ENCODE results near the gene RBM34. TPM values are rescaled to one million over a fixed set of nuclear protein-coding genes. Genes with fewer than 3 reads are reported as not detected.

Gene RBM34
- total RNA-seq, 1 experiment from 2014 or later = 106 TPM

GRCh38 chr1:235131961-235132360, 29.1 kb downstream of the RBM34 start:
- H4K20me1 ChIP-seq (ENCODE audit: insufficient read depth) = peaks cover 9% of the 10 kb centered on the region

GRCh38 chr1:235130766-235131270, 30.2 kb downstream of the RBM34 start:
- BruUV-seq (replicated peaks) = no TSS peak
- ChIA-PET POLR2A (ENCODE audit: unreplicated experiment) (interaction anchor here (0.6 kb wide), 2 partner anchors 273 to 651 kb away, joined by 6 to 10 read pairs; no protein-coding TSS in a partner anchor), CTCF (no interaction called here)
- DNase-seq = no peak
- Histone ChIP-seq H2AFZ (no peak overlapping the region), H3F3A (ENCODE audit: insufficient read depth, low read depth) (peaks cover 41% of the 10 kb centered on the region), H3K79me2 (ENCODE audit: low read depth) (peaks cover 28% of the 10 kb centered on the region), H3K9me3 (ENCODE audit: insufficient read depth, low read depth) (no peaks in the 10 kb centered on the region), H3K4me1 (replicated peaks; ENCODE audit: insufficient read depth) (peaks cover 25% of the 10 kb centered on the region), H3K27ac (no peak overlapping the region; the same call in 1 of the 2 replicates), H3K4me2 (no peak overlapping the region), H3K27me3 (ENCODE audit: insufficient read depth, low read depth) (no peaks in the 10 kb centered on the region), H4K20me1 (ENCODE audit: insufficient read depth) (peaks cover 21% of the 10 kb centered on the region), H3K36me3 (ENCODE audit: low read depth) (peaks cover 18% of the 10 kb centered on the region), H3K9me2 (ENCODE audit: insufficient read depth) (no peaks in the 10 kb centered on the region), H3K4me3 (no peak overlapping the region)
- intact Hi-C loops (cut with micrococcal nuclease; ENCODE audit: unreplicated experiment) = no loop called here
- TF ChIP-seq CTCF (conservative IDR thresholded peaks at IDR 0.05) (no peak), EZH2 (IDR thresholded peaks at IDR 0.05; ENCODE audit: low read depth) (no peak)

More at GRCh38 chr1:235131961-235132360, 29.1 kb downstream of the RBM34 start:
- Histone ChIP-seq H3F3A (ENCODE audit: insufficient read depth, low read depth) (peaks cover 35% of the 10 kb centered on the region), H3K79me2 (ENCODE audit: low read depth) (peaks cover 17% of the 10 kb centered on the region), H3K27me3 (ENCODE audit: insufficient read depth, low read depth) (no peaks in the 10 kb centered on the region), H3K36me3 (ENCODE audit: low read depth) (peaks cover 25% of the 10 kb centered on the region), H3K9me2 (ENCODE audit: insufficient read depth) (no peaks in the 10 kb centered on the region), H2AFZ (no peak overlapping the region), H3K9me3 (ENCODE audit: insufficient read depth, low read depth) (no peaks in the 10 kb centered on the region), H3K27ac (no peak overlapping the region), H3K4me2 (no peak overlapping the region), H3K4me1 (replicated peaks; ENCODE audit: insufficient read depth) (peaks cover 14% of the 10 kb centered on the region), H3K4me3 (no peak overlapping the region)
- BruUV-seq (replicated peaks) = no TSS peak
- no peak for TF ChIP-seq CTCF (conservative IDR thresholded peaks at IDR 0.05)
- no peak for TF ChIP-seq EZH2 (IDR thresholded peaks at IDR 0.05; ENCODE audit: low read depth)
- ChIA-PET CTCF (interaction anchor here (0.6 kb wide), 1 partner anchor 592 kb away, joined by 3 read pairs; no protein-coding TSS in a partner anchor), POLR2A (ENCODE audit: unreplicated experiment) (no interaction called here)
- intact Hi-C loops (cut with micrococcal nuclease; ENCODE audit: unreplicated experiment) = no loop called here
- no peak for DNase-seq

GRCh38 chr1:235129774-235130570, 31.1 kb downstream of the RBM34 start:
- no peak for TF ChIP-seq EZH2 (IDR thresholded peaks at IDR 0.05; ENCODE audit: low read depth)
- no peak for TF ChIP-seq CTCF (conservative IDR thresholded peaks at IDR 0.05)
- DNase-seq = no peak
- Histone ChIP-seq H3K27ac (peak overlapping the region; percentile 72; the same call in 1 of the 2 replicates), H2AFZ (no peak overlapping the region), H3K9me3 (ENCODE audit: insufficient read depth, low read depth) (no peaks in the 10 kb centered on the region), H3K9me2 (ENCODE audit: insufficient read depth) (no peaks in the 10 kb centered on the region), H3K27me3 (ENCODE audit: insufficient read depth, low read depth) (no peaks in the 10 kb centered on the region), H3K79me2 (ENCODE audit: low read depth) (peaks cover 37% of the 10 kb centered on the region), H3K4me3 (no peak overlapping the region), H4K20me1 (ENCODE audit: insufficient read depth) (peaks cover 28% of the 10 kb centered on the region), H3F3A (ENCODE audit: insufficient read depth, low read depth) (peaks cover 41% of the 10 kb centered on the region), H3K4me1 (replicated peaks; ENCODE audit: insufficient read depth) (peaks cover 32% of the 10 kb centered on the region), H3K36me3 (ENCODE audit: low read depth) (peaks cover 12% of the 10 kb centered on the region), H3K4me2 (peak overlapping the region; percentile 81; the same call in 1 of the 2 replicates)
- no TSS peak for BruUV-seq (replicated peaks)
- intact Hi-C loops (cut with micrococcal nuclease; ENCODE audit: unreplicated experiment) = loop anchor here (2.0 to 10.0 kb wide), 2 partner anchors 195 to 375 kb away; partner anchors contain the start of genes ARID4B, B3GALNT2 and GGPS1
- ChIA-PET POLR2A (ENCODE audit: unreplicated experiment) (interaction anchor here (0.6 kb wide), 2 partner anchors 274 to 652 kb away, joined by 6 to 10 read pairs; no protein-coding TSS in a partner anchor), CTCF (no interaction called here)

All from PC-9 (cell line).